Measurements from ENCODE around the gene TAOK2. TPM values are rescaled to one million over a fixed set of nuclear protein-coding genes. Genes with fewer than 3 reads are reported as not detected.

Gene TAOK2
- total RNA-seq, 1 donor from 2014 or later = 50.0 TPM

DNA sequence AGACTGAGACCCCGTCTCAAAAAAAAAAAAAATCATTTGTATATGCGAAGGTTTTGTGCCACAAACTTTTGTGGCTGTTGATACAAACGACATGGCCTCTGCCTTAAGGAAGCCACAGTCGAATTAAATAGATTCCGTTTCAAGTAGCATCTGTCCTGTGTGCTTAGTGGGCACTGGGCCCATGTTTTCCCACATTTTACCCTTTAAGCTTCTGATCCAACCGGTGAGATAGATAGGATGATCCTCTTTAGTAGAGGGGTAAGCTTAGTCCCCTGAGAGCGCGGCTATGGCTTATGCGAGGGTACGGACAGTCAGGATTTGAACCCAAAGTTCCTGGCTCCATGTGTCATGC is 12.6 kb upstream of the TAOK2 start:
- TF ChIP-seq, protein P1, sequence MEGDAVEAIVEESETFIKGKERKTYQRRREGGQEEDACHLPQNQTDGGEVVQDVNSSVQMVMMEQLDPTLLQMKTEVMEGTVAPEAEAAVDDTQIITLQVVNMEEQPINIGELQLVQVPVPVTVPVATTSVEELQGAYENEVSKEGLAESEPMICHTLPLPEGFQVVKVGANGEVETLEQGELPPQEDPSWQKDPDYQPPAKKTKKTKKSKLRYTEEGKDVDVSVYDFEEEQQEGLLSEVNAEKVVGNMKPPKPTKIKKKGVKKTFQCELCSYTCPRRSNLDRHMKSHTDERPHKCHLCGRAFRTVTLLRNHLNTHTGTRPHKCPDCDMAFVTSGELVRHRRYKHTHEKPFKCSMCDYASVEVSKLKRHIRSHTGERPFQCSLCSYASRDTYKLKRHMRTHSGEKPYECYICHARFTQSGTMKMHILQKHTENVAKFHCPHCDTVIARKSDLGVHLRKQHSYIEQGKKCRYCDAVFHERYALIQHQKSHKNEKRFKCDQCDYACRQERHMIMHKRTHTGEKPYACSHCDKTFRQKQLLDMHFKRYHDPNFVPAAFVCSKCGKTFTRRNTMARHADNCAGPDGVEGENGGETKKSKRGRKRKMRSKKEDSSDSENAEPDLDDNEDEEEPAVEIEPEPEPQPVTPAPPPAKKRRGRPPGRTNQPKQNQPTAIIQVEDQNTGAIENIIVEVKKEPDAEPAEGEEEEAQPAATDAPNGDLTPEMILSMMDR (IDR thresholded peaks at IDR 0.05) = no peak
- H3K27ac Mint-ChIP-seq (ENCODE audit: unreplicated experiment) = peak overlapping the region; percentile 77
- H3K27me3 Mint-ChIP-seq (ENCODE audit: low read depth) = no peaks in the 10 kb centered on the region

DNA sequence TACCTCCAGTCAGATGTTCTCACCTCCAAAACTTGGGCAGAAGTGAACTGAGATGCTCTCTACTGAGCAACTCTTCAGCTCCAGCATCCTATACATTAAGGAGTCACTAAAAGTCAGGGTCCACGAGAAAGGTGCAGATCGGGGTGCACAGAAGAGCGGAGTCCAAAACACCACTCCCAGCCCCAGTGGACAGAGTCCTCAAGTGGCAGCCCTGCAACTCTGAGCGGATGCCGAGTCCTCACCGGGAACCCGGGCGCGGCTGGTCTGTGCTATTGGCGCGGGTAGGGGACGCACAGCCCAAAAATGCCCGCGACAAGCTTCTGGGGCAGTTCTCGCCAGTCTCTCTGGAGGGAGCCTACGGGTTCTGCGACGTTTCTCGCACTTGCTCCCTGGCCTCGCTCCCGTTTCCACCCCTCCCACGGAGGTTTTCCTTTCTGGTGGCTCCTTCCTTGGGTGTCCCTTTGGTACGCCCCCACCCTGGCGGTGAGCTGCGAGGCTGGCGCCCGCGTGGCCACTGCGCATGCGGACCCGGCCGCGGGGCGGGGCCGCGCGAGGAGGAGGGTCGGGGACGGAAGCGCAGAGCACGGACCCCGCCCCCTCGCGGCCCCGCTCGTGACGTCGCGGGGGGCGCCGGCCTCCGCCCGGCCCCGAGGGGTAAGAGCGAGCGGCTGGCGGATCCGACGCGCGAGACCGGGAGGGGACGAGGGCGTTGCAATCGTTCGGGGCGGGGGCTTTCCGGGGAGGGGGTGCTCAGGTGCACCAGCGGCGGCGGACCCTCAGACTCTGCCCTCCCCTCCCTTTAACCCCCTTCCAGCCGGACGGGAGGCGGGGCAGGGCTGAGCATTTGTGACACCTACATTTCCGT is 12.0 kb upstream of the TAOK2 start, which contains the start of gene TMEM219:
TSS of gene TMEM219 (plus strand) at position 601 of the 865 bp plus-strand sequence. CDS start 1,065 bp downstream, outside the sequence.
- Mint-ChIP-seq H3K36me3 (ENCODE audit: low read depth) (no peaks in the 10 kb centered on the region), H3K4me3 (ENCODE audit: unreplicated experiment) (peak within 1 kb of the TSS; percentile 84), H3K9me3 (ENCODE audit: low read depth) (no peaks in the 10 kb centered on the region), H3K4me1 (ENCODE audit: low read depth) (peaks cover 23% of the 10 kb centered on the region), H3K27me3 (ENCODE audit: low read depth) (no peaks in the 10 kb centered on the region), H3K27ac (ENCODE audit: unreplicated experiment) (peak within 1 kb of the TSS; percentile 94)
- no peak for DNase-seq (ENCODE audit: low spot score)
- TF ChIP-seq, protein P1 (IDR thresholded peaks at IDR 0.05) = peak; percentile 75

More for the DNA sequence above, 12.6 kb upstream of the TAOK2 start:
- H3K4me3 Mint-ChIP-seq (ENCODE audit: unreplicated experiment) = peak overlapping the region; percentile 84
- H3K4me1 Mint-ChIP-seq (ENCODE audit: low read depth) = peaks cover 23% of the 10 kb centered on the region
- DNase-seq (ENCODE audit: low spot score) = no peak
- no peaks in the 10 kb centered on the region for H3K9me3 Mint-ChIP-seq (ENCODE audit: low read depth)
- H3K36me3 Mint-ChIP-seq (ENCODE audit: low read depth) = no peaks in the 10 kb centered on the region

DNA sequence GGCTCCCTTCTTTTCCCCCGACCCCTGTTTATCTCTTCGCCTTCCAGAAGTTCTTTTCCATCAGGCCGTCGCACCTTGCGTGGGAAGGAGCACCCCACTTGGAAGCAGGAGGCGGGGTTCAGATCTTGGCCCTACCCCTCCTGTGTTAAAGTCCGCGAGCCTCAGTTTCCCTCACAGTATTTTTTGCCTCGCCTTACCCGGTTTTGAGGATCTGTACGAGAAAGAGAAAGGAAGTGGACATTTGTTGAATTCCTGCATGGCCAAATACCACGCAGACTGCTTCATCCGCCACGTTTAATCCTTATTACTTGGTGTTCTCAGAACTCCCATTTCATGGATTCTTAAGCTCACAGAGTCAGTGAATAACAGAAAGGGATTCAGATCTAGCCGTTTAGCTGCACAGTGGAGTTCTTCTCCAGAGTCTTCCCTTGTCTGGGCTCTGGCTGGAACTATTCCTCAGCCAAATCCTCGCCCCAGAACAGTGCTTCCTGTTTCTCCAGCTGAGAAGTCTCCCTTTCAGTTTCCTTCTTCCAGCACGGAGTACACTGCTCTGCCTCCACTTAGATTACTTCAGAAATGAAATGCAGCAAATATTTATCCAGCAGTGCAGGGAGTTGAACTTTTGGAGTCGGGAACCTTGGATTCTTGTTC is 11.2 kb upstream of the TAOK2 start:
- no peak for DNase-seq (ENCODE audit: low spot score)
- Mint-ChIP-seq H3K4me1 (ENCODE audit: low read depth) (peaks cover 23% of the 10 kb centered on the region), H3K36me3 (ENCODE audit: low read depth) (no peaks in the 10 kb centered on the region), H3K27ac (ENCODE audit: unreplicated experiment) (peak overlapping the region; percentile 94), H3K27me3 (ENCODE audit: low read depth) (no peaks in the 10 kb centered on the region), H3K9me3 (ENCODE audit: low read depth) (no peaks in the 10 kb centered on the region), H3K4me3 (ENCODE audit: unreplicated experiment) (peak overlapping the region; percentile 84)
- TF ChIP-seq, protein P1 (IDR thresholded peaks at IDR 0.05) = no peak

DNA sequence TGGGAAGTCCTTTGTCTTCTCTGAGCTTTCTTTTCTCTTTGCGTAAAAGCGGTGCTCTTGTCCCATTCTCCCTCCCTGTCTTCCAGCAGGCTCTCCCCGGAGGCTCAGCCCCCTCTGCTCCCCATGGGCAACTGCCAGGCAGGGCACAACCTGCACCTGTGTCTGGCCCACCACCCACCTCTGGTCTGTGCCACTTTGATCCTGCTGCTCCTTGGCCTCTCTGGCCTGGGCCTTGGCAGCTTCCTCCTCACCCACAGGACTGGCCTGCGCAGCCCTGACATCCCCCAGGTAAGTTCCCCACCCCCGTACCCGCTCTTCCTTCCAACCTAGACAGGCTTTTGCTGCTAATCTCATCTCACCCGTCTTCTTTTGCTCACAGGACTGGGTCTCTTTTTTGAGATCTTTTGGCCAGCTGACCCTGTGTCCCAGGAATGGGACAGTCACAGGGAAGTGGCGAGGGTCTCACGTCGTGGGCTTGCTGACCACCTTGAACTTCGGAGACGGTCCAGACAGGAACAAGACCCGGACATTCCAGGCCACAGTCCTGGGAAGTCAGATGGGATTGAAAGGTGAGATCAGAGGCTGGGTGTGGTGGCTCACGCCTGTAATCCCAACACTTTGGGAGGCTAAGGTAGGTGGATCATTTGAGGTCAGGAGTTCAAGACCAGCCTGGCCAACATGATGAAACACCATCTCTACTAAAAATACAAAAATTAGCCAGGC is 10.5 kb upstream of the TAOK2 start:
- TF ChIP-seq, protein P1 (IDR thresholded peaks at IDR 0.05) = no peak
- H3K4me3 Mint-ChIP-seq (ENCODE audit: unreplicated experiment) = peak overlapping the region; percentile 84
- no peak for DNase-seq (ENCODE audit: low spot score)
- H3K9me3 Mint-ChIP-seq (ENCODE audit: low read depth) = no peaks in the 10 kb centered on the region
- H3K36me3 Mint-ChIP-seq (ENCODE audit: low read depth) = peaks cover under 1% of the 10 kb centered on the region
- H3K4me1 Mint-ChIP-seq (ENCODE audit: low read depth) = peaks cover 23% of the 10 kb centered on the region
- H3K27me3 Mint-ChIP-seq (ENCODE audit: low read depth) = no peaks in the 10 kb centered on the region
- peak overlapping the region; percentile 94 for H3K27ac Mint-ChIP-seq (ENCODE audit: unreplicated experiment)

DNA sequence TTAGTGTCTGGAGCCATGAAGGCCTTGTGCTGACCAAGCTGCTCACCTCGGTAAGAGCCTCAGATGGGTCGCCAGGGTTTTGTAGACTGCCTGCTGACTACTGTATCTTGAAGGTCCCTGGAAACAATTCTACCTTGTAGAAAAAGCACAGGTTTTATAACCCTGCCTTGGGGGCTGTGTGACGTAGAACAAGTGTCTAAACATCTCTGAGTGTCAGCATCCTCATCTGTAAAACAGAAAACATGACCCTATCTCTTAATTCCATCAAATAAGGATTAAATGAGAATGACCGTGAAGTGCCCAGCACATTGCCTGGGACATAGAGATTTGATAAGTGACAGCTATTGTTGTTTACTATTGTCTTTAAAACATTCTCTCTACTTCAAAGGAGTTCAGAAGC is 5.5 kb upstream of the TAOK2 start:
- Mint-ChIP-seq H3K9me3 (ENCODE audit: low read depth) (no peaks in the 10 kb centered on the region), H3K36me3 (ENCODE audit: low read depth) (peaks cover 14% of the 10 kb centered on the region), H3K27ac (ENCODE audit: unreplicated experiment) (no peak overlapping the region), H3K27me3 (ENCODE audit: low read depth) (no peaks in the 10 kb centered on the region), H3K4me3 (ENCODE audit: unreplicated experiment) (no peak overlapping the region), H3K4me1 (ENCODE audit: low read depth) (peaks cover 9% of the 10 kb centered on the region)
- TF ChIP-seq, protein P1 (IDR thresholded peaks at IDR 0.05) = no peak
- DNase-seq (ENCODE audit: low spot score) = no peak

Measured in chondrocyte (in vitro differentiated cells).